ENCODE results near the gene TEF.
A peak's percentile ranks its signal among the peaks of the same experiment; 100 is the strongest.
"Not testable (repeated sequence)": the region's sequence is repeated elsewhere in the genome, so short reads cannot be mapped to it uniquely, and the experiment has no call there.

The TEF gene

DNA sequence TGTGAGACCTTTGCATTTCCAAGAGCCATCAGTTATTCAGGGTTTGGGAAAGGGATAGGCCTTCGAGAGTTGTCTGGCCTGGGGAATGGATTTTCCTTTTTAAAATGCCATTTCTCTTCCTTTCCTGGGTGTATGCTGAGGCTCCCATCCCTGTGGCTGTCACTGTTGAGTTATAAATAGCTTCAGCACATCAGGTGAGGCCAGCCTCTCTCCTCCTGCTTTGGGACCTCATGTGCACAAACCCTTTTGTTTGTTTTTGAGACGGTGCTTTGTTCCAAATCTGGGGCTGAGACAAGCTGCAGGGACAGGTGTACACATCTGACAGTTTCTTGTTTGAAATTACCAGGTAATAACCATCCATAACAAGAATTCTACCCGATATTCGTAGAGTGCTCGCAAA lies 1.3 kb downstream of the TEF start:
- no peak for DNase-seq

DNA sequence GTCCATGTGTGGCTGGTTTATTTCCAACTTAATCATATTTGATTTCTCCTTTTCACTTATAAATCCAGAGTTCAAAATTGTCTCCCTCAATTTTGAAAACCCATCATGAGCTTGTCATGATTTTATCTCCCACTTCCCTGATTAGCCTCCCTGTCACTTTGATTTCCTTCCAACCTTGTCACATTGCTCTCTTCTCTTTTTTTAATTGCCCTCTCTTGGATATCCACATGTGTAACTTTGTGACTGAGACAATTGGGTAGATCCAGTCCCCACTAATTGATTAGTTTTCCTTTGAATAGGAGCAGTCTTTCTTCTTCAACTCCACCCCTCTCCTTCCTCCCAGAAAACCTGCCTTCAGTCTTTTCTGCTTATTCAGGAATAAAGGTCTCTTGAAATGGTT lies 2.4 kb downstream of the TEF start:
- no peak for DNase-seq

DNA sequence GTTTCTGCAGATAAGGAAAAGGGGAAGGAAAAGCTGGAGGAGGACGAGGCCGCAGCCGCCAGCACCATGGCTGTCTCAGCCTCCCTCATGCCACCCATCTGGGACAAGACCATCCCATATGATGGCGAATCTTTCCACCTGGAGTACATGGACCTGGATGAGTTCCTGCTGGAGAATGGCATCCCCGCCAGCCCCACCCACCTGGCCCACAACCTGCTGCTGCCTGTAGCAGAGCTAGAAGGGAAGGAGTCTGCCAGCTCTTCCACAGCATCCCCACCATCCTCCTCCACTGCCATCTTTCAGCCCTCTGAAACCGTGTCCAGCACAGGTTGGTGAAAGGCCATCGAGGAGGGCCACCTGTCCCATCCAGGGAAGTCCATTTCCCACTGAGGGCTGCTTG lies 5.6 kb downstream of the TEF start:
- DNase-seq: no peak

DNA sequence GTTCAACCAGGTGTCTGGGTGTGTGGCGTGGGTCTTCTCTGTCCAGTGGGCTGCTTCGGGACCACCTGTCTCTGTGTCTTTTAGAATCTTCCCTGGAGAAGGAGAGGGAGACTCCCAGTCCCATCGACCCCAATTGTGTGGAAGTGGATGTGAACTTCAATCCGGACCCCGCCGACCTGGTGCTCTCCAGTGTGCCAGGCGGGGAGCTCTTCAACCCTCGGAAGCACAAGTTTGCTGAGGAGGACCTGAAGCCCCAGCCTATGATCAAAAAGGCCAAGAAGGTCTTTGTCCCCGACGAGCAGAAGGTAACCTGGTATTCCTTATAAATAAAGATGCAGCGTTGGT lies 12.2 kb downstream of the TEF start:
- no peak for DNase-seq

DNA sequence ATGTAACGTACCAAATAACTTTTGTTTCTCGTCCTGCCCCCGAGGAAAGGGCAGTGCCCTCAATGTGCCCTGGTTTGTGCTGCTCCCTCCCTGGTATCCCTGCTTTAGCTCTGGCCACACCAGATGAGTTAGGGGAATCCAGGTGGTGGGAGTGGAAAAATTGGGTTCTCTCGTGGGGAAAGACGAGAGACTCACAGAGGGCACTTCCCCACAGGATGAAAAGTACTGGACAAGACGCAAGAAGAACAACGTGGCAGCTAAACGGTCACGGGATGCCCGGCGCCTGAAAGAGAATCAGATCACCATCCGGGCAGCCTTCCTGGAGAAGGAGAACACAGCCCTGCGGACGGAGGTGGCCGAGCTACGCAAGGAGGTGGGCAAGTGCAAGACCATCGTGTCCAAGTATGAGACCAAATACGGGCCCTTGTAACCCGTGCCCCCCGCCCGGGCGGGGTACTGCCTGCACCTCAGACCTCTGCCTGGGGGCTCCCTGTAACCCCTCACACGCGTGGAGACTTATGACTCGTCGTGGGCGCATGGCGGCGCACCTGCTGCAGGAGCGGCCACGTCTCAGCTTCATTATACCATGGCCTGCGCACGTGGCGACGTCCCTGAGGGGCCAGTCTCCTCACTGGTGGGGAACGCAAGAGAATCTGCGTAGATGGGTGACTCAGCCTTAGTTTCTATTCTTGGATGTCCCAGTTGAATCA lies 13.9 kb downstream of the TEF start:
- DNase-seq: no peak

DNA sequence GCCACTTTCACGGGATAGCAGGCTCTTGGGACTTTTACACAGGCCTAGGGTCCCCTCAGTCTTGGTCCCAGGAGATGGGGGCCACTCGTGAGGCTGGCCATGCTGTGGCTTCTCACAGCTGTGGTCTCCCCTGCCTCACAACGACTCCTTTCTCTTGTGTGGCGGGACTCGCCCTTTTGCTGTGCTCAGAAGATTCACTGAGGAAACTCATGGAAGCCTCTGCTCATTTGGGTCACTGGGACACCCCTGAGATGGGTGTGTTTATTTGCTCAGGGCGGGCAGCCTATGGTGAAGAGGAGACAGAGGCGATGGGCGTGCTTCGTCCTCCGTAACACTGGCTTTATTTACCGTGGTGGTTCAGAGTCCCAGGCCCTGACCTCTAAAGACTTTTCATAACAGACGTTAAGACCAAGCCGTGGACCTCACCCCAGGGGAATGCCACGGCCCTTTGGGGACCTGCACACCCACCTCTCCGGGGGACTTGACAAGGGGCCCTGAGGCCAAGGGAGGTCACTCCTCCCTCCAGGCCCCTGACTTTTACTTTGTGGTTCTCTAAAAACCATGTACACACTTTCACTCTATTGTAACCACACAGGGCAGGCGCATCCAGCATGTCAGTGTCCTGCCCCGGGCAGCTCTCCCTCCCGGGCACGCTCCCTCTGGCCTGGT lies 15.5 kb downstream of the TEF start:
- no peak for DNase-seq

DNA sequence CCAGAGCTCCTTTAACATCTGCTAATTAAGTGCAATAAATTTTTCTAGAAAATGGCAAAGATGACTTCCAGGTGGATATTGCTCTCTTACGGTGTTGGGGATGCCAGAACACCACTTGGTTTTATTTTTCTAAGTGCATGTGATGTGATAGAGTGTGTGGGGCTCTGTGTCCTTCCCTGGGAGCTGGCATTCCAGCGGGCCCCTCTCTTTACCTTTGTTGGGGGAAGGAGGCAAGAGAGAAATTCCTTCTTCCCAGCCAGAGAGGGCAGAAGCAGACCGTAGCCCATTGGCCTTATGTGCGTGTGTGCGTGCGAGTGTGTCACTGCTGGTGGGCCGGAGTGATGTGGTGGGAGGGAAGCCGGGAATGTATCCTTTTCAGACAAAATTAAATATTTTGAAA lies 17.2 kb downstream of the TEF start:
- no peak for DNase-seq

DNA sequence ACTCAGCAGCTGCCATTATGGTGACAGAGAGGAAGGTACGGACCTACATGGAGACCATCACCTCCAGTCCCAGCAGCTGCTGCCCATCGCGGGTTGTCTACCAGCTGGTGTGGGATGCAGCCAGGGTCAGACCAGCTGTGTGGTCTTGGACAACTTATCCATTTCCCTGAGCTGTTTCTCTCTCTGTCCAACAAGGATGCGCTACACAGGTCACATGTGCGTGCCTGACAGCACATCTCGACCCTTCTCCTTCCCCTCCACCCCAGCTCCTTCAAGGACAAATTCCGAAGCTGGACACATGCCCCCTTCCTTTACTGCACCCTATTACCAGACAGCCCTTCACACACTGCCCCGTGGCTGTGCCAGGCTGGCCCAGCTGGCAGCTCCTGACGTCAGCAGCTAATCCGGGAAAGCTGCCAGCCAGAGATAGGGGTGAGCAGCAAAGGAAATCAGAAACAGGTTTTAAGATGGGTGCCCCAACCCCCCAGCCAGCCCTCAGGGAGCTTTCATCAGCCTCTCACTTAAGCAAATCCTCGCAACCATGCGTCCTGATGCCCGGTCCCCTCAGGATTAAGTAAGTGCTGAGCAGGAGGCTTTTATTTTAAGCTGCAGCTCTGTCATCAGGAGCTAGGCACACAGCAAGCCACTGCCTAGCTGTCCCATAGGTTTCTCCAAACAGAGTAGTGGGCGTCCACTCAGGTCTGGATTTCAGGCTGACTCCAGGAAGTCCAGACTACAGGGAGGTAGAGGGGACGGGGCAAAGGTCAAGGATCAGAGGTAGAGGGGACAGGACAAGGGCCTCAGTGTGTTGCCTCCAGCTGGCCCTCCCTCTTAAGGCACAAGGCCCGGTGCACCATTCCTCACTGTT lies 20.3 kb downstream of the TEF start:
- no peak for DNase-seq

DNA sequence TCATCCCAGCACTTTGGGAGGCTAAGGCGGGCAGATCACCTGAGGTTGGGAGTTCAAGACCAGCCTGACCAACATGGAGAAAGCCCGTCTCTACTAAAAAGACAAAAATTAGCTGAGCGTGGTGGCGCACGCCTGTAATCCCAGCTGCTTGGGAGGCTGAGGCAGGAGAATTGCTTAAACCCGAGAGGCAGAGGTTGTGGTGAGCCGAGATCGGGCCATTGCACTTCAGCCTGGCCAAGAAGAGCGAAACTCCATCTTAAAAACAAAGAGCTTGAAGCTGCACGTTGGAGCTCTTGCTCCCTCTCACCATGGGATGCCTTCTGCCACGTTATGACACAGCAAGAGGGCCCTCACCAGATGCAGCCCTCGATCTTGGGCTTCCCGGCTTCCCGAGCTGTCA lies 21.1 kb downstream of the TEF start:
- DNase-seq: not testable (repeated sequence)

DNA sequence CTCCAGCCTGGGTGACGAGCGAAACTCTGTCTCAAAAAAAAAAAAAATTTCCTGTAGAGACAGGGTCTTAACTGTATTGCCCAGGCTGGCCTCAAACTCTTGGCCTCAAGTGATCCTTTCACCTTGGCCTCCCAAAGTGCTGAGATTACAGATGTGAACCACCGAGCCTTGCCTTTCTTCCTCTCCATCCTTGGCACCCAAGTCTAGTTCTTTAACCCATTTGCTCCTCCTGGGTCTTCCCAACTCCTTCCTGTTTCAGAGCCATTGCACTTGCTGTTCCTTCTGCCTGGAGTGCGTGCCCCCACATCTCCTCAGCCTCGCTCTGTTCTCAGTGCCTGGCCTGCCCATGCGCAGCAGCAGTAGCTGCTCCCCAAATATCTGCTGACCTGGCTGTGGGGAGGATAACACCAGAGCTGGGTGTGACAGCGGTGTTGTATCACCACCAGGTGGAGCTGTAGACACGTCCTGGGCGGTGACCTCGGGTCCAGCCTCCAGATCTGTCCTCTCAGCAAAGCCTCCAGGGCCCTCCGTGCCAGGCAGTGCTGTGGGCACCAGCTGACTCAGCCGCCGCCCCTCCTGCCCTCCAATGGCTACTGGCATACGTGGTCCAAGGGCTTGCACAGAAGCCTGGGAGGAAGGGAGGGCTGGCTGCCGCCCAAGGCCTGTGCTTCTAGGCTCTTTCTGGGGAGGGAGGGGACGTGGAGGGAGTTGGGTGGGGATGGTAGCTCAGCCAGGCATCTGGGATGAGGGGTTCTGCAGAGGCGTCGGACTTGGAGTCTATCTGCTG lies 22.0 kb downstream of the TEF start:
- peak; percentile 90 for DNase-seq

DNA sequence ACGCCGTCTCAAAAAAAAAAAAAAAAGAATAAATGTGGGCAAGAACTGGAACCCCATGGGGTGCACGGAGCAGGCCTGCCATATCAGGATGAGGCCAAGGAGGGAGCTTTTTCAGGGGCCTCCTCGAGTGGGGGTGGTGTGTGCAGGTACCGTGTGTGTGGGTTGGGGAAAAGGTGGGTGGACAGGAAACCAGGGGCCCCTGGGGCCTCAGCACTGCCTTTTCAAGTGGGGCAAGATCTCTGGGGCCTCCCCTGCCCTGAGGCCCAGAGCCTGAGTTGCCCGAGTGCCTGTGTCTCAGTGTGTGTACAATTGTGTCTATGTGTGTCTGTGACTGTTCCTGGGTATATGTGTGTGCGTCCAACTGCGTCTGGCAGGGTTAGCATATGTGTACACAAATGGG lies 23.8 kb downstream of the TEF start:
- DNase-seq: peak; percentile 58

DNA sequence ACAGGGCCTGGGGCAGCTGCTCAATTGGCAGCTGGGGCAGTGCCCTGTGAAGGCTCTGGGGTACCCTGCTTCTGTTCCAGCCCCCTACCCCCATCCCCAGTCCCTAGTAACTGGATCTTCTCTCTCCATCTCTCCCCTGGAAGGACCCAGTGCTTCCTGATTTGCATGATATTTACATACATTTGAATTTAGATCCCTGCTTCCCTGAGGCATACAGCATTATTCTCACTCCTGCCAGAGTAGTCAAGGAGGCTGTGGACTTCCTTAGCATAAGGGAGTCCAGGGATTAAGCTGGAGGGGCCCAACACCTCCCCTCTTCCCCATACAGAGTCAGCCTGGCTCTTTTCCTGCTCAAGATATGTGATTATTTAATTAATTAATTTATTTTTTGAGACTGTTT lies 24.7 kb downstream of the TEF start:
- DNase-seq: no peak

DNA sequence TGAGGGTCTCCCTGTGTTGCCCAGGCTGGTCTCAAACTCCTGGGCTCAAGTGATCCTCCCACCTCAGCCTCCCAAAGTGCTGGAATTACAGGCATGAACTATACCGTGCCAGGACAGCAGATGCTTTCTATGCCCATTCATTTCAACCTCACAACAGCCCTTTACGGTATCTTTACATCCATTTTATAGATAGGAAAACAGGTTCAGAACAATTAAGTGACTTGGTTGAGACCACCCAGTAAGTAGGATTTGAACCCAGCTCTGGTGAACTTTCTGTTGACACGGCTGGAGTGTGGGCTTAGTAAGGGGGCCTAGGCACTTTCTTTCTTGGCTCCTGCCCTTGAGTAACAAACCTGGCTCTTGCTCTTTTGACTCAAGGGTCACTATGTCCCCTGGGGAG lies 25.7 kb downstream of the TEF start:
- no peak for DNase-seq

DNA sequence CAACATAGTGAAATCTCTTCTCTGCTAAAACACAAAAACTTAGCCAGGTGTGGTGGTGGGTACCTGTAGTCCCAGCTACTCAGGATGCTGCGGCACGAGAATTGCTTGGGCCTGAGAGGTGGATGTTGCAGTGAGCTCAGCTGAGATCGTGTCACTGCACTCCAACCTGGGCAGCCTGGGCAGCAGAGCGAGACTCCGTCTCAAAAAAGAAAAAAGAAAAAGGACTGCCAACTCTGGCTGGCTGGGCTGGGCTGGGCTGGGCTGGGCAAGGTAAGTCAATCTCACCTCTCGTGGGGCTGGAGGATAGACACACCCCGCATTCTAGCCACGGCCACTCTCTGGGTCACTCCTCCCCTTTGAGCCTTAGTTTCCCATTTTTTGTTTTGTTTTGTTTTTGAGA lies 26.9 kb downstream of the TEF start:
- DNase-seq: no peak

DNA sequence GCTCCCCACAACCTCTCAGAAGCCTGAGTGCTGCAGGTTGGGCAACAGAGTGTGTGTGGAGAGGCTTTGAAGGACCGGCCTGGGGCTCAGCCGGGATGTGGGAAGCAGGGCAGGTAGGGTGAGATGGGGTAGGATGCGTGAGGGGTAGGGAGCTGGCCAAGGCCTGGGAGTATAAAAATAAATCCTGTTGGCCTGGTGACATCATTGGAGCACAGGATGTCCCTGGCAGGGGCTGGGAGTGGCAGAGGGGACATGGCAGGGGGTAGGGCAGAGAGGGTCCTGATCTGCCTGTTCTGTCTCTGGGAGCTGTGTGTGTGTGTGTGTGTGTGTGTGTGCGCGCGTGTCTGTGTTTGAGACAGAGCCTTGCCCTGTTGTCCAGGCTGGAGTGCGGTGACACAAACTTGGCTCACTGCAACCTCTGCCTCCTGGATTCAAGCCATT lies 28.6 kb downstream of the TEF start:
- no peak for DNase-seq

DNA sequence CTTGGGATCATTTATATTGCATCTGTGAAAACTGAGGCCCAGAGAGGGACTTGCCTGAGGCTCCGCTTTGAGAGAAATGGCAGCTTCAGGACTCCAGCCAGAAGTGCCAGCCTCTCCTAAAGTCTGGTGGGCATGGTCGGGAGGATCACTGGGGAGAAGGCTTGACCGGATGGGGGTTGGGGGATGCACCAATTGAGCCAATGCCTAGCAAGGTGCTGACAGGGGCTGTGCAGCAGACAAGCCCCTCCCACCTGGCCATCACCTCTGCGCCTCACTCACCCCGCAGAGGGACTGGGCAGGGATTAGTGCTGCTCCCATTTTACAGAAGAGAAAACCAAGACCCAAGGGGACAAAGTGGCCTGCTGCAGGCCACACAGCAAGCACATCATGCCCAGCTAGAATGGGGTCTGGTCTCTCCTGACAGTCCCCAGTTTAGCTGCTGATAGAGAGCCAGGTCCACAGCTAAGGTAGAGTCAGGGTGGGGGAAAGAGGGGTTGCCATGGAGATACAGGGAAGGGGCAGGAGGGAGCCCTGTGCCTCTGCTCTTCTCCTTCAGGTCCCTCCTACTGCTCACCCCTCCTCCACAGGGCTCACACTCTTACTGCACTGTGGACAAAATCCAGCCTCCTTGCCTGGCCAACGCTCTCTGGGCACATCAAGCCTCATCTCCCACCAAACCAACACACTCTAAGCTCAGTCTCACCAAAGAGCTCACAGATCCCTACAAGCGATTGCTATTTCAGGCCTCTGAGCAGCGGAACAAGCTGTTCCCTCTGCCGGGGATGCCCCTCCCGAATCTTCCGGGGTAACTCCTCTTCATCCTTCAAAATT lies 29.5 kb downstream of the TEF start:
- no peak for DNase-seq

DNA sequence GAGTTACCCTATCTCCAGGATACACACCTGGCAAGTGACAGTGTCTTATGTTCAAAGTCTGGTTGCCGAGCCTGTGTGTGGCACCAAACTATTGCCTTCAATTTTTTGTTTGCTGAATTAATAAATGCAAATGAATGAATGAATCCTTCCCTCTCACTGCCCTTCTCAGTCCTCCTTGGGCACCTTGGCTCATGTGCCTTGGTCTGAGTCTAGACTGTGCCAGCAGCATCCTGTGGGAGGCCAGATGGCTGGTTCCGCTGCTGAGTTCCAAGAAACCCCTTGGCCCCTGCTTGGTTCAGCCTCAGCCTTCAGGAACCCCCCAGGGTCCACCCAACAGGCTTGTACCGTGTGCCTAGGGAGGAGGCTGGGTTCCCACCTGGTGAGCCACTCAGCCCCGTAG lies 33.8 kb downstream of the TEF start:
- no peak for DNase-seq

DNA sequence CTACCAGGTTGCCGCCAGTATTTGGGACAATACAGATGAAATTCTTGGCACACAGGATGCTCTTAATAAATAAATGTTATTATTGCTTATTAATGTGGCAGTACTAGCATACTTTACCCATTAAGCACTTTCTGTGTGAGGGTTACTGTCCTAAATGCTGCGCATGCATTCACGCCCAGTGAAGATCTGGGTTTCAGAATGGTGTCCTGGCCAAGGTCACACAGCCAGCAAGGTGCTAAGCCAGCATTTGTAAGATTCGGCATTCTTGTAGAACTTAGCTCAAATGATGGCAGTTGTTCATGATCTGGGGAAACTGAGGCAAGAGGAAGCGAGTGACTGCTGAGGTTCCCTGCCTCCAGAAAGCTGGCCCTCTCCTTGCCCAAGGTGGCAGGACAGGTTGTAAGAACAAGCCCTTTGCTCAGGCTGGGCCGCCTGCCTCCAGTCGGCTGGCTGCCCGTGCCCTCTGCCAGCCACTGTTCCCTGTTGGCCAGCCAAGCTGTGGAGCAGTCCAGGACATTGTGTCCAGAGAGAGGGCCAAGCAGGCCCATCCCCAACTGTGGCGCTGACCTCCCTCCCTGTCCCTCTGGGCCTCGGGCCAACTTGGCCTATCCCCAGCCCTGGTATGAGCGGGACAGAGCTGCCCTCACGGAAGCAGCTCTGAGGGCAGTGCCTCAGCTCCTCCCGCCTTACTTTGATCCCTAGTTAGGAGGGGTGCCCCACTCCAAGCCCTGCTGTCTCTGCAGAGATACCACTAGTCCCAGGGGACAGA lies 36.1 kb downstream of the TEF start:
- DNase-seq: no peak

DNA sequence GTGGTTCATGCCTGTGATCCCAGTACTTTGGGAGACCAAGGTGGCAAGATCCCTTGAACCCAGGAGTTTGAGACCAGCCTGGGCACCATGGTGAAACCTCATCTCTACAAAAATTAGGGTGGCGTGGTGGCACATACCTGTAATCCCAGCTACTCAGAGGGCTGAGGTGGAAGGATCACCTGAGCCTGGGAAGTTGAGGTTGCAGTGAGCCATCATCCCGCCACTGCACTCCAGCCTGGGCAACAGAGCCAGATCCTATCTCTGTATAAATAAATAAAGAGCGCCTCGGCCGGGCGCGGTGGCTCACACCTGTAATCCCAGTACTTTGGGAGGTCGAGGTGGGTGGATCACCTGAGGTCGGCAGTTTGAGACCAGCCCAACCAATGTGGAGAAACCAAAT lies 37.0 kb downstream of the TEF start:
- no peak for DNase-seq

DNA sequence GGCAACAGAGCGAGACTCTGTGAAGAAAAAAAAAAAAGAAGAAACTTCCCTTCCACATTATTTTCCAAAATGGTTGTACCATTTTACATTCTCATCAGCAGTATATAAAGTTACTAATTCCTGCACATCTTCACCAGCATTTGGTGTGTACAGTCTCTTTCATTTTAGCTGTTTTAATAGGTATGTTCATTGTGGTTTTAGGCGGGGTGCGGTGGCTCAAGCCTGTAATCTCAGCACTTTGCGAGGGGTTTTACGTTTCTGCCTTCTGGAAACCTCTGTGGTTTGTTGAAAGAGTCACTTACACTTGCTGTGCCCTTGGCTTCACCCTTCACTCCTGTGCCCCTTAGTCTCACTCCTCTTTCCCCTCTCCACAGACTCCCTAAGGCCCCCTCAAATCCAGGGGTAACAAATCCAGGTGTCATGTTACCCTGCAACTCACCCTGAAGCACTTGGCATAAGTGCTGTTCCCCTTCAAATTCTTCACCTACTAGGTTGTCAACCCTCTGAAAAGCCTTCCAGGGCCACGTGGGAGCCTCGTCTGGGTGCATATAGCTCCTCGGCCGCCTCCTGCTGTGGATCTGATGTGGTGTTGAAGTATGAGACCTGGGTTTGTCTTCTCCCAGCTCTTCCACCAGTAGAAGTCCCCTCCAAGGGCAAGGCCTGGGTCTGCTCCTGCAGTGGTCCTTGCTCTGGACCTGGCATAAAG lies 44.1 kb downstream of the TEF start:
- peak; percentile 46 for DNase-seq

All from stimulated activated CD4-positive, alpha-beta T cell treated with anti-CD3 and anti-CD28 coated beads, Interleukin-15, amount 100 ng/mL, for 24 hours (primary cell).